HG02588 (cell line): ENCODE results near the gene IYD.

ENCODE experiments used
- ATAC-seq: cut with Tn5 transposase; IDR thresholded peaks from one replicate; pipeline ENCODE4 v1.9.1; 2021; ENCODE audit warnings: mild to moderate bottlenecking, moderate library complexity; ENCODE audit not compliant: unreplicated experiment

Gene IYD

DNA sequence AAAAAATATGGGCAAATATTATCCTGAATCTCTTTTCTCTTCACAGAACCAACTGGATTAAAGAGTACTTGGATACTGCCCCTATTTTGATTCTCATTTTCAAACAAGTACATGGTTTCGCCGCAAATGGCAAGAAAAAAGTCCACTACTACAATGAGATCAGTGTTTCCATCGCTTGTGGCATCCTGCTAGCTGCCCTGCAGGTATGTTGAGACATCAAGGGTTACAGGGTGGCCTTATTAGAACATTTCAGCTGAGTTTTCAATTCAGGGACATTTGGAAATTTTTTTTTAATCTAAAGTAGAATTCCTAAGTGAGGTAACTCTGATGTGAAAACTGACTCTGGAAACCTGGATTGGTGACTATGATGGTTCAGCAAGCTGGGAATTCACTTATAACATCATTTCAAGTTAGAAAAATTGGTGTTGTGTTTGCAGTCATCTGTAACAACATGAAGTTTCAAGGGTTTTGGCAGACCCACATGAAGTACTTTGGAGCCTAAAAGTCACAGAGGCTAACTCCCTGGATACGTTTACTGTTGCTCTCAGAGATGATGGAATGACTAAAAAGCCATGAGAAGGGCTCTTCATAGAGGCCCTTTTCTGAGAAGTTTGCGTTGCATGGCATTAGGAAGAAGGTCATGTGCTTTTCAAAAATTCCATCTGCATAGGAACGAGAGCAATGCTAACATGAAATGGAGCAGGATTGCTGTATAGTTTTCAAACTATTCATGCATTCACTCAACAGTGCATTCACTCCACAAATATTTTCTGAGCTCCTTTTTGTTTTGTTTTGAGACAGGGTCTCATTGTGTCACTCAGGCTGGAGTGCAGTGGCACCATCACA lies 25.5 kb downstream of the IYD start:
- no peak for ATAC-seq

DNA sequence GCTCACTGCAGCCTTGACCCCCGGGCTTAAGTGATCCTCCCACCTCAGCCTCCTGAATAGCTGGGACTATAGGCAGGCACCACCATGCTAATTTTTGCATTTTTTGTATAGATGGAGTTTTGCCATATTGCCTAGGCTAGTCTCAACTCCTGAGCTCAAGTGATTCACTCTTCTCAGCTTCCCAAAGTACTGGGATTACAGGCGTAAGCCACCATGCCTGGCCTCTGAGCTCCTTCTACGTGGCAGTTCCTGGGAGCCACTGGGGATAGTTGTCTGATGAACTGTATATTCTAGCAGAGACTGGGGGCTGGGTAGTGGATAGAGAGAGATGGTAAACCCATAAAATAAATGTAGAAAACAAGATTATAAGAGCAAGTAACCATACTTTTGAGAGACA lies 26.1 kb downstream of the IYD start:
- ATAC-seq = no peak

DNA sequence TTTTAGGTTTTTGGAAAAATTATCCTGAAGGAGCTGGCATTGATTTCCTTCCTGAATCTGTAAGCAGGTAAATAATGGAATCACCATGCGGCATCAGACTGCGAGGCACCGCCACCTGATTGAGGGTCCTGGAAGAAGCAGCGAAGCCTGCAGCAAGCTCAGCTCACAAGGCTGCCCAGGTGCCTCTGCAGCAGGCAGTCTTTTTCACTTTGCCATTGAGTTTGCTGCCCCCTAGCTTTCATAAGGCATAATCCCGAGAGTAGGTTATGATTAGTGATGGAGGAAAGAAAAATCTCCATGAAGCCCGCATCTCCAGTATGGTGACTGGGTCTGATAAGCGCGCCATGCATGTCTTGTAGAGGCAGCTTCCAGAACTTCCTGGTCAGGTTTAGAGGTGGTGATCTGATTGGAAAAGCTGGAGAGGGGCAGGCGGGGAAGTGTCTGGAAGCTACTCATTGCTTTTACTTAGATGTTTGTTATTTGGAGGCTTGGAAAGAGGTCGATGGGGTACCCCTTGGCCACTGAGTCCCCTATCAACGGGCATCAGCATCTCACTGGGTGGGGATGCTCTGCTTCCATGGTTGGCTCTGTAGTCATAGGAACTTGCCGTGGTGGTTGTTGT lies 26.7 kb downstream of the IYD start:
- ATAC-seq = no peak

DNA sequence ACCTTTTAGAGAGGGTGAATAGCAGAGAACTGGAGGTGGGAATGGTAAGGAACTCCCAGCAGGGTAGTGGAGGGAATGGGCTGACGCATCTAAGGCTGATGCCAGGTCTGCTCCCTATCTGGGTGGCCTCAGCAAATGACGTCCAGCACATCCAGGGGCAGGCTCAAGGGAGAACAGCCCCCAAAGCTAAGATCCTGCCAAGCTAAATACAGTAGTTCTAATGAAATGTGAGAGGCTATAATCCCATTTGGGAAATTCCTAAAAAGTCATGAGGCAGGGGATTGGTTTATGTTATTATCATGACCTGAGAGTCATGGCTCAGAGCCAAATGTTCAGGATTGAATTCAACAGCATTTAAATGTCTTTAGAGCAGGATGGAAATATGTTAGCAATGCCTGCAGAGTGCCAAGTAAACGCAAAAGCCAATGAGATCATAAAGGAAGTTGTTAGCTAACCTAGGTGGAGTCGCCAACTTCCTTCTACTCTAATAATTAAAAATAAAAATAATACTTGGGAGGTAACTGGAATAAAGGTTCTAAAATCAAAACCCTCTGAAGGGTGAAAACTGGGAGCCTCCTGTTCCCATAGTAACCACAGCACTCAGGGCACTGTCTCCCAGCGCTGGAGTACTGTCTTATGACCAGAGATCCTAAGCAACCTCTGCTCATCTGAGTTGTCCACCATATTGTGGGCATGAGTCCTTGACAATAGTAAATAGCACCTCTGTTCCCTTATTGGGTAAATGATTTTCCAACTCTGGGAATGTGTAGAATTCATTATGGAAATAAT lies 34.8 kb downstream of the IYD start:
- no peak for ATAC-seq

DNA sequence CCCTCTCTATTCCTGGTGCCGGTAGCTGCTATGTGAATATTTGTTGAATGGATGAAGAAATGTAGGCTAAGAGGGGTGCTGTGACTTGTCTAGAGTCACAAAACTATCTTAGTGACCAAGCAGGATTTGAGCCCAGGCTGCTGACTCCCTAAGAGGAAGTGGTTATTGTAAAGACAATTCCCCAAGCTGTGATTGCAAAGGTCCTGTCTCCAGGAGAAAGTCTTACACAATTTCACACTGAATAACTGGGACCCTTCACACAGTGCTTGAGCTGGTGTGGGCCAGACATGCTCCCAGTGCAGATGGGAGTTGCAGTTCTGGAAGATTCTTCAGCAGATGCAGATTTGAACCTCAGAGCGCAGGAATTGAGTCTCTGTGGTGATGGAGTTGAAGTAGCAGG lies 38.1 kb downstream of the IYD start:
- no peak for ATAC-seq

DNA sequence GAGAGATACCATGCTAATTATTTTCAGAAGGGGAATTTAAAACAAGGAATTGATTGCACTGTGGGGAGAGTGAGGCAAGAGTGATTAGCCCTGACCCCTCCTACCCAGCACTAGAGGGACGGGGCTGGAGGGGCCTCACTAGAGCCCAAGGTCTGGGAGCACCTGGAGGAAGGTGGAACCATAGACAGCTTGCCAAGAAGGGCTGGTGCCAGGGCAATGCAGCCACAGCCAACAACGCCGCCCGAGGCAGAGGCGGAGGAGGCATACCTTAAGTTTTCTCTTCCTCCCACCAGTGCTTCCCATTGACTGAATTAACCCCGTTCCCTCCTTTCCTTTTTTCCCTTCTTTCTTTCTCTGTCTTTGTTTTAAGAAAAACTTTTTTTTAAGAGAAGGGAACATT lies 40.0 kb downstream of the IYD start:
- ATAC-seq = no peak

DNA sequence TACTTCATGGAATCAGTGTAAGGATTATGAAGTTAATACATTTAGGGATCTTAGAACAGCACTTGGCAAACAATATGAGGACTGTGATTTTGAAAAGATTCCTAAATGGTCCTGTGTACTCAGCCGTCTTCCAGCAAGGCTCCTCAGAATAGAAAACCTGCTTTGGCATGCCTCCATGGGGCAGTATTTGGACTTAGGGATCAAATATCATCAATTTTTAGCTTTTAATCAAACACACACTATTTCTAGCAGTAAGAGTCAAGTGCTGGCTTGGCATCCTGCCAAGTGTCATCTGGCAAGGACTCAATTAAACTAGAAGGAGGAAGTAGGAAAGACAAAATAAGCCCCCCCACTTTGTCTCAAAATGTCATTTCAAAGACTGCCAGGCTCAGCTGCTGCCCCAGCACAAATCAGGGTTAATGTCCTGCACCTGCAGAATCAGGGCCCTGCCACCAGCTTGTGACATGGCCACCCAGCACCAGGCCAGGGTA lies 40.8 kb downstream of the IYD start:
- ATAC-seq = no peak

DNA sequence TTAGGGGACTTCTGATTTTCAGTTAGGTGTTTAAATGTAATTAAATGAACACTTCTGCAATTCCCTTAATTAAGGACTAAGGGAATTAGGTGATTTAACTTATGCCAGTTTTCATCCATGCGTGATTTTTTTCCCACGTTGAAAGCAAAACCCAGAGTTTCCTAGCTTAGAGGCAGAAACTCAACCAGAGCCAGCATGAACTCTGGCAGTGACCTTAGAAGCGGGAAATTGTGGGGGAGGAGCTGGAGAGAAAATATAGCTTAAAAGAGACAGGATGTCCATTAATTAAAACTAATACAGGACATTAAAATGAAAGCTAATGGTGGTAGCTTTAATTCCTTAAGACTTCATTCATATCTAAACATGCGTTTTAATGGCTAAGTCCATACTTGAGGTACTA lies 41.6 kb downstream of the IYD start:
- no peak for ATAC-seq

DNA sequence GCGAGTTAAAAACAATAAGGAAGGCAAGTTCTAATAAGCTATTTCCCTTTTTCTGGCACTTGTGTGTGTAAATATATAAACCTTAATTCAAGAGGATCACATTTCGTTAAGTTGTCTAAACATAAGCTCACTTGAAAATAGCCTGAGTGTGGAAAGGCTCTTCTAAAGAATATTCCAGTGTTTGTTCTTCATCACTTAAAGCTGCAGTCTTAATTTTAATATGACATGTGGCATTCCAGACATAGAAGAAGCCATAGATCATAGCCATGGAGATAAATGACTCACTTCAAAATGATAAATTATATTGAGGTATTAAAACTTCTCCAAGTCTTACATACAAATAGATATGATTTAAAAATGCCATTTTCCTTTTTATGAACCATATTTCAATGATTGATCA lies 42.1 kb downstream of the IYD start:
- ATAC-seq = no peak

DNA sequence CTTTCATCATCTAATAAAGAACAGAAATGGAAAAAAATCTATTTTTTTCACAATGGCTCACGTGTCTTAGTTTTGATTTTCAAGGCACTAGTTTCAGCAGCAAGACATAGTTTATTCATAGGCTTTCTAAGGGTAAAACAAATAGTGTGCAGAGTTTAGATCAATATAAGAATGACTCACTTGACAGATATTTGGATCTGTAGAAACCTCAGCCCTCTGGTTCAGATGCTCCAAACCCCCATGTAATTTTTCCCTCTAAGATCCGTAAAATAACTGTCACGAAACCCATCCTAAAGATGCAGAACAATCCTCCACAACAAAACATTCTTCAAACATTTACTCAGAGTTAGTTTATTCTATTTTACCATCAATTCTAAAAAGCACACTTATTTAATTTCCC lies 43.4 kb downstream of the IYD start:
- no peak for ATAC-seq

DNA sequence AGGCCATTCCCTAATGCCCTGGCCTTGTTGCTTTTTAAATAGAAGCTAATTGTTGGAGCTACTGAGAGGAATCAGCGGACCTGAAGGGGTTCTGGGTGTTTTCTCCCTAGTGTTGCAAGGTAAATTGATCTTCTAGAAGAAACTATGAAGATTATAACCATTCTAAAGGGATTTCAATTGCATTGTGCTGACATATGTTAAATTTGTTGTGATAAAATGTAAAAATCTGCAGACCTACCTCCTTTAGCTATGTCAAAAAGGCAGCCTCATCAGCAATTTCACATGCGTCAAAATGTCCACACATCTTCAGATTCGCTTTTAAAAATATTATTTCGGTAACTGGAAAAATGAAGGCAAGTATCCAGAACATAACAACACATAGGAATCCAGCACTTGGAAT lies 44.4 kb downstream of the IYD start:
- no peak for ATAC-seq

DNA sequence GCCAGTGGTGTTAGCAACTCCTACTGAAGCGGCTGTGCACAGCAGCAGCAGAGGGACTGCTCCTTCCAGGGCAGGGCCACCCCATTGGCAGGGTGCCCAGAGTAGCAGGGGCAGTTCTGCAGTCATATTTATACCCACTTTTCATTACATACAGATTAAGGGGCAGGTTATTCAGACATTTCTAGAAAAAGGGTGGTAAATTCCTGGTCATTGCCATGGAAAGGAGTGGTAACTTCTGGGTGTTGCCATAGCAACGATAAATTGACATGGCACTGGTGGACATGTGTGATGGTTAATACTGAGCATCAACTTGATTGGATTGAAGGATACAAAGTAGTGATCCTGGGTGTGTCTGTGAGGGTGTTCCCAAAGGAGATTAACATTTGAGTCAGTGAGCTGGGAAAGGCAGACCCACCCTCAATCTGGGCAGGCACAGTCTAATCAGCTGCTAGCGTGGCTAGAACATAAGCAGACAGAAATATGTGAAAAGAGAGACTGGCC lies 45.0 kb downstream of the IYD start:
- no peak for ATAC-seq

DNA sequence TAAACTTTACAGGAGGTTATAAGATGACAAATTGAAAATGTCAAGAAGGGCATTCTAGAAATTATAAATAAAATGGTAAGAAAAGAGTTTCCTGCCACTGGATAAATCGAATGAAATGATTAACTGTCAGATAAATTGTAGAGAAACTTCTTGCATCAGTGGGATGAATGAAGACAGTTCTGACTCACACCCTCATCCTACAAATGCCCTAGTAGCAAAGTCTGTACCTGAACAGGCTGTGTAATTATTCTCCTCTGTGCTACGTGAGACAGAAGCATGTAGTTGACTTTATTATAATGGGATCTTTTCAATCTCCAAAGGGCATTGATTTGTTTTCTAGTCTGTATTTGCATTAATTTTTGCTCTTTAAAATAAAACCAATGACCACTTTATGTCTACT lies 47.3 kb downstream of the IYD start:
- no peak for ATAC-seq

DNA sequence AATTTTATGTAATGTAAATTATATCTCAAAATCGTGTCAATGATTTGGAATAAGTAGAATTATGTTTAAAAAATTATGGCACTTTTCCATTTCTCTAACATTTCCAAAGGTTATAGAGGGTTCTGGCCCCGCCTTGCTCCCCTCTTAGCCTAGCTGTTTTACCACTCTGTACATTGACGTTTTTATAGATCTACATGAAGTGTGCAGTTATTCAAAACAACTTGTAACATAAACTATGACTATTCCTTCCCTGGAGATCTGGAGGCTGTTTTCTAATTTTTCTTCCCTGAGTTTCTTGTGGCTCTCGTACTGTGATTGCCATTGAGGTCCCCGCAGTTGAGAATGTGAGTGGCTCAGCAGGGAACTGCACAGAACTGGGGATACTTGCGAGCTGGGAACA lies 48.4 kb downstream of the IYD start:
- no peak for ATAC-seq

DNA sequence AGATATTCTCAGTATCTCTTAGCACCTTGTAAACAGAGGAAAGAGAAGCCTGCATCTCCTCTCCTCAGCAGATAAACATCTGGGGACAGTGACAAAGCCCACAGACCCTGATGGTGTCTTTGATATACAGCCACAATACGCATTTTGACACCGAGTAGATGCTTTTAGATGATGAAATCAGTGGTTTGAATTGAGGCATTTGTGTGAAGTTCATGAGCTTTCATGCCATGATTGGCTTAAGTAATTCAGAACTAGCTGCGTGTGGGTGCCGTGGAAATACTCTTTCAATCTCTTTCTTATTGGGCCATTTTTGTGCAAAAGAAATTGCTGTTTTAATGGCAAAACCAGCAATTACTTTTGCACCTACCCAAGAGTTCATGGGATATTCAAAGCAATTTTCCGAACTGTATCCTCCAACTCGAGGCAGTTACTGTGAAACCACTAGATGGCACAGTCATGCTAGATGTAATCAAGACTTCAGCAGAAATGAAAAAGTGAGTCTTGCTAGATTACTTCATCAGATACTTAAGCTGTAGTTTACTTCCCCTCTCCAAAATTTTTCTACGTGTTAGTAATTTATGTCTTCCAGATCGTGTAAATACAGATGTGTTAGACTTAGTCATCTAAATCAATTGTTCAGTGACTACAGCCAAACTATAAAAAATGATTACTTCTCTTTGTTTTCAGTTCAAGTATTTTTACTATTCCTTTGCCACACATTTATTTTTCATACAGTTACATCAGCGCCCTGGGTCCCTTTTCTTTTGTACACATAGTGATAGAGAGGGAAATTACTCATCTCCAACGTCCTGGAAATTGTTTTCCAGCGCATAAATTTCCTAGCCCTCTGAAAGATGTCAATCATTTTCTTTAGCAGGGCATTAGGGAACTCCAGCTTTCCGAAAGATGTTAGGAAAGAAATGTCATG lies 49.4 kb downstream of the IYD start:
- peak; percentile 72 for ATAC-seq

DNA sequence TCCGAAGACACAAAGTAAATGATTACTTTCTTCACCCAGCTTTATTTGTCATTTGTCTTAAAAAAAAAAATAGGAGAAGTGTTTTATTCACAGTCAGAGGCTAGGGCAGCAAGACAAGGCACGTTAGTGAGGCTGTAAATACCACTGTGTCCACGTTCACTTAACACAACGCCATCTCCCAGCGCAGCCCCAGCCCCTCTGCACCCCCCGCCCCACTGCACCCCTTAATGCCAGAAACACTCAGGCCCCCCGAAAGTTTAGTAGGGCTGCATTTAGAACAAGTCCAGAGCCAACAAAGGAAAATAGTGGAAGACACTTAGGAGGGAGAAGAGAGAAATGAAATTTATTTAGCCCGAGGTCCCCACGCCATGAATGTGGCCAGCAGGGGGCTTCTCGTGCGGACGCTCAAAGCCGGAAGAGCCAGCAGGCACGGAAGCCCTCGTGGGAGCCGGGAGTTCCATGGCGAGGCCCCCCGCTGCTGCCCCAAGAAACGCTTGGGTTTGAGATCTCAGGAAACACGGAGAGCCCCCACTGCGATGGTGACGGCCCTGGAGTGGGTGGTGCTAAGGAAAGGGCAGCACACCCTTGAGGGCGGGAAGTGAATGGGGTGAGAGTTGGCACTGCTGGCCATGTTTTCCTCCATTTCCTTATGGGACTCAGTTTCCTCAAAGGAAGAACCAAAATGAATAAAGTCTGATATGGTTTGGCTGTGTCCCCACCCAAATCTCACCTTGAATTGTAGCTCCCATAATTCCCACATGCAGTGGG lies 50.2 kb downstream of the IYD start:
- ATAC-seq = no peak

DNA sequence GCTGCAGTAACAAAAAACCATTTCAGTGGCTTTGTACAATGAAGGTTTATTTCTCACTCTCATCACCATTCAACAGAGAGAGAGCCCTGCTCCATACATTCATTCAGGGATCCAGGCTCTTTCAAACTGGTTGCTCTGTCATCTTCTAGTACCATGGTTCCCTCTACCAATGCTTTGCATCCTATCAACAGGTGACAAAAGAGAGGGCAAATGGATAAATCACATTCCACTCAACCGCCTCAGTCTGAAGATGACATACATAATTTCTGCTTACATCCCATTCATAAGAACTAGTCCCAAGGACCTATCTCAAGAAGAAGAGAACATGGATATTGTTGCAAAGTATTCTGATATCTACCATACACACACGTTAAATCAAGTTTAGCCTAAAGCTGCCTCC lies 51.6 kb downstream of the IYD start:
- ATAC-seq = no peak

DNA sequence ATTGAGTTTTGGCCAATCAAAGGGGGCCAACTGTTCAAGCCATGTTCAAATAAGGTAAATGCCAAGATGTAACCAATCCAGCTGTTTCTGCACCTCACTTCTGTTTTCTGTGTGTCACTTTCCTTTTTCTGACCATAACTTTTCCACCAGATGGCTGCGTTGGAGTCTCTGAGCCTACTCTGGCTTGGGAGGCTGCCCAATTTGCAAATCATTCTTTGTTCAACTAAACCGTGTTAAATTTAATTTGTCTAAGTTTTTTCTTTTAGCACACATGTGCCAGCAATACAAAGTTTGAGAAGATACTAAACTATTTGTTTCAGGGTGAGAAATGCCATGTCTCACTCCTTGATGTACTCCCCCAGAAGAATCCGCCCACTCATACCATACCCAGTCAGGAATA lies 52.1 kb downstream of the IYD start:
- no peak for ATAC-seq

DNA sequence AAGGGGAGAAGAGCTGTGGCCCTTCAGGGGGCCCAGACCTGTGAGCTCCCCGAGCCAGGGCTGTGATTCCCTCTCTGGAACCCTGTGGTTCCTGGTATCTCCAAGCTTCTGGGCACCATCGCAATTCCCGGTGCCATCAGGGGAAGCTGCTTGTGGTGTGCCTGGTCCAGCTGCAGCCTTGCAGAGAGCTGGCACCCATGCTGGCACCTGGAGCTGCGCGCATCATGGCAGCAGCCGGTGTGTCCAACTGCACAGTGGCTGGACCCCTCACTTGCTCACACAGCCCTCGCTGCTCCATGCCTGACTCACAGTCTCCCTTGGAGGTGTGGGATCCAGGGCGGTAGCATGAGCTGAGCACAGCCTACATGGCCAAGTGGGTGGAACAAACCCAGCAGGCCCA lies 56.7 kb downstream of the IYD start:
- no peak for ATAC-seq

DNA sequence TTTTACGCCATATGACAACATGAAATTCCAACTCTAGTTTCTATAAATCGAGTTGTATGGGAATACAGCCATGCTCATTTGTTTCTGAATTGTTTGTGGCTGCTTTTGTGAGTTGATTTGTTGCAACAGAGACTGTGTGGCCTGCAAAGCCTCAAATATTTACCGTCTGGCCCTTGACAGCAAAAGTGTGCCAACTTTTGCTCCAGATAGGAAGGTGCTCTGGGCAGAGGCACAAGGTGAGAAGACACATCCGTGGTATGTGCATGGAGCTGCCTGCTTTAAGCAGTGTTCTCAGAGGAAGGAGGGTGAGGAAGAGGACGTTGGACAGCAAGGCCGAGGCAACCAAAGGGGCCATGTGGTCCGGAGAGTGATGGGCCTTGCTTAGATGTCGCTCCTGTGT lies 57.4 kb downstream of the IYD start:
- ATAC-seq = no peak
